ENCODE results near the gene RAB31.
A peak's percentile ranks its signal among the peaks of the same experiment; 100 is the strongest.

Gene RAB31

GRCh38 chr18:9818423-9818734 is 110.3 kb downstream of the RAB31 start:
- DNase-seq (ENCODE audit: extremely low read depth, low read depth): no peak
- no peak for TF ChIP-seq CTCF (IDR thresholded peaks at IDR 0.05; ENCODE audit: low read depth, low read length)

GRCh38 chr18:9820127-9820526 is 112.0 kb downstream of the RAB31 start:
- DNase-seq (ENCODE audit: extremely low read depth, low read depth): no peak
- TF ChIP-seq CTCF (IDR thresholded peaks at IDR 0.05; ENCODE audit: low read depth, low read length): no peak

GRCh38 chr18:9820719-9821118 is 112.6 kb downstream of the RAB31 start:
- DNase-seq (ENCODE audit: extremely low read depth, low read depth): no peak
- TF ChIP-seq CTCF (IDR thresholded peaks at IDR 0.05; ENCODE audit: low read depth, low read length): no peak

GRCh38 chr18:9822587-9823185 is 114.6 kb downstream of the RAB31 start:
- no peak for DNase-seq (ENCODE audit: extremely low read depth, low read depth)
- TF ChIP-seq CTCF (IDR thresholded peaks at IDR 0.05; ENCODE audit: low read depth, low read length): no peak

DNA sequence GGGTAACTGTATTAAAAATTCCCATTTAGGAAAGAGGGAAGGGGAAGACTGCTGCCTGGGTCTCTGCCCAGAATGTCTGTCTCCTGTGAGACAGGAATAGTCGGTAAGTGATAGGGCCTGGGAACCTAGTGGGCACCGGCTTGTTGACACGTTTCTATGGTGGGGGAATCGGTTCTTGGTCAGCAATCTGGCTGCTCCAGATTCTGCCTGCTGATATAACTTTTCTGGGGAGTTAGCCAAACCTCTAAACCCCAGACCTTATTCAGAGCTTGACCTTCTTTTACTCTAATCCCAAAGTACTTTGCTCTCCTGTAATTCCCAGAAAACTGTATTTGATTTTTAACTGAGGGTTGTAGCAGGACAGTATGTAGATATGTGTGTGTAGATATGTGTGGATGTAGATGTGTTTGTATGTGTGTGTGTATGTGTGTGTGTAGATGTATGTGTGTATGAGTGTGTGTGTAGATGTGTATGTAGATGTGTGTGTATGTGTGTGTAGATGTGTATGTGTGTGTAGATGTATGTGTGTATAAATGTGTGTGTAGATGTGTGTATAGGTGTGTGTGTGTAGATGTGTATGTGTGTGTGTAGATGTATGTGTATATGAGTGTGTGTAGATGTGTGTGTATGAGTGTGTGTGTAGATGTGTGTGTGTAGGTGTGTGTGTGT is 115.8 kb downstream of the RAB31 start:
- DNase-seq (ENCODE audit: extremely low read depth, low read depth): no peak
- TF ChIP-seq CTCF (IDR thresholded peaks at IDR 0.05; ENCODE audit: low read depth, low read length): no peak

DNA sequence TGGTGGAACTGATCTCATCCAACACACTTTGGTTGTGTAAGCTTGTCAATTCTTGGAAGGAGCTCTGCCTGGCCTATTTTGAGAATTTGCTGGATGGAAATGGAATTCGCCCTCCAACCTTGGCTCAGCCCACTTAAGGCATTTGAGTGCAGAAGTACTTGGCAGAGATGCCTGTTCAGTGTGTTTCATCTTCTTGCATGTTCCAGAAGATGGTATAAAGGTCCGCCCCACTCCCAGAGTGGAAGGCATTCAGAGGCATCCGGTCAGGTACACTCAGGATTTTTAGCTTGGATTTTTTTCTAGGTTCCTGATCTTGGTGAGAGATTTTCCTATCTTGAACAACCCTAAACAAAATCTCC is 116.4 kb downstream of the RAB31 start:
- no peak for TF ChIP-seq CTCF (IDR thresholded peaks at IDR 0.05; ENCODE audit: low read depth, low read length)
- DNase-seq (ENCODE audit: extremely low read depth, low read depth): peak; percentile 64

GRCh38 chr18:9824952-9825371 is 116.9 kb downstream of the RAB31 start:
- no peak for DNase-seq (ENCODE audit: extremely low read depth, low read depth)
- TF ChIP-seq CTCF (IDR thresholded peaks at IDR 0.05; ENCODE audit: low read depth, low read length): no peak

Measured in AG09319 (cell line).